LNCaP clone FGC (cell line): Measurements from ENCODE around the gene SIRPB2.

Experiments used
- DNase-seq: peaks from one replicate; pipeline ENCODE4 v3.0.0-alpha.2; 2011; ENCODE audit warnings: low read depth
- H3K4me3 ChIP-seq: 2 replicates; pipeline ENCODE4 v1.5.1; 2011; ENCODE audit warnings: mild to moderate bottlenecking, low read depth, low read length, control low read depth
- TF ChIP-seq, protein P1 (sequence below): IDR thresholded peaks from 2 replicates; pipeline ENCODE4 v1.5.1; 2012; ENCODE audit warnings: mild to moderate bottlenecking; ENCODE audit not compliant: control insufficient read depth, insufficient read depth; ENCODE audit errors: extremely low read depth

The SIRPB2 gene

GRCh38 chr20:1460275-1460674, 30.9 kb downstream of the SIRPB2 start:
- no peak for DNase-seq
- H3K4me3 ChIP-seq, result no peak overlapping the region
- TF ChIP-seq, protein P1, sequence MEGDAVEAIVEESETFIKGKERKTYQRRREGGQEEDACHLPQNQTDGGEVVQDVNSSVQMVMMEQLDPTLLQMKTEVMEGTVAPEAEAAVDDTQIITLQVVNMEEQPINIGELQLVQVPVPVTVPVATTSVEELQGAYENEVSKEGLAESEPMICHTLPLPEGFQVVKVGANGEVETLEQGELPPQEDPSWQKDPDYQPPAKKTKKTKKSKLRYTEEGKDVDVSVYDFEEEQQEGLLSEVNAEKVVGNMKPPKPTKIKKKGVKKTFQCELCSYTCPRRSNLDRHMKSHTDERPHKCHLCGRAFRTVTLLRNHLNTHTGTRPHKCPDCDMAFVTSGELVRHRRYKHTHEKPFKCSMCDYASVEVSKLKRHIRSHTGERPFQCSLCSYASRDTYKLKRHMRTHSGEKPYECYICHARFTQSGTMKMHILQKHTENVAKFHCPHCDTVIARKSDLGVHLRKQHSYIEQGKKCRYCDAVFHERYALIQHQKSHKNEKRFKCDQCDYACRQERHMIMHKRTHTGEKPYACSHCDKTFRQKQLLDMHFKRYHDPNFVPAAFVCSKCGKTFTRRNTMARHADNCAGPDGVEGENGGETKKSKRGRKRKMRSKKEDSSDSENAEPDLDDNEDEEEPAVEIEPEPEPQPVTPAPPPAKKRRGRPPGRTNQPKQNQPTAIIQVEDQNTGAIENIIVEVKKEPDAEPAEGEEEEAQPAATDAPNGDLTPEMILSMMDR, result no peak

GRCh38 chr20:1457992-1458391, 33.2 kb downstream of the SIRPB2 start:
- no peak overlapping the region for H3K4me3 ChIP-seq
- TF ChIP-seq, protein P1, result no peak
- DNase-seq, result no peak

GRCh38 chr20:1456300-1456699, 34.9 kb downstream of the SIRPB2 start:
- no peak for DNase-seq
- TF ChIP-seq, protein P1, result no peak
- no peak overlapping the region for H3K4me3 ChIP-seq

- DNase-seq, result no peak
- H3K4me3 ChIP-seq, result no peak overlapping the region
- TF ChIP-seq, protein P1, result no peak
Observed at GRCh38 chr20:1450926-1451491, 40.2 kb downstream of the SIRPB2 start.

DNA sequence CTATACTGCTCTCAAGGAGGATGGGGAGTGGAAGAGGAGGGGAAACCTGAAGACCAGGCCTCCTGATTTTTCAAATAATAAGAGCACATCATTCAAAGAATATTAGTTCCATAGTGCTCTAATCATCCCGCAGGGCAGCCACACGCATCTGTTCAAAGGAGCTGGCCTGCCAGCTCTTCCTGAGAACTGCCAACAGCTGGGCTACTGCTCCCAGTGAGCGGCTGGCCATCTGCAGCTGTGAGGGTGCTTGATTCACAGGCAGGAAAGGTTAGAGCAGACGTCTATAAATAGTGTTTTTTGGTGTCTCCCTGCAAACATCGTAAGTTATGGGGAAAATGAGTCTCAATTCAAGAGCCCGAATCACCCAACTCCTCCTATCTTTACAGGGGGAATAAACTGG, 41.9 kb downstream of the SIRPB2 start:
- no peak overlapping the region for H3K4me3 ChIP-seq
- DNase-seq, result no peak
- TF ChIP-seq, protein P1, result no peak

DNA sequence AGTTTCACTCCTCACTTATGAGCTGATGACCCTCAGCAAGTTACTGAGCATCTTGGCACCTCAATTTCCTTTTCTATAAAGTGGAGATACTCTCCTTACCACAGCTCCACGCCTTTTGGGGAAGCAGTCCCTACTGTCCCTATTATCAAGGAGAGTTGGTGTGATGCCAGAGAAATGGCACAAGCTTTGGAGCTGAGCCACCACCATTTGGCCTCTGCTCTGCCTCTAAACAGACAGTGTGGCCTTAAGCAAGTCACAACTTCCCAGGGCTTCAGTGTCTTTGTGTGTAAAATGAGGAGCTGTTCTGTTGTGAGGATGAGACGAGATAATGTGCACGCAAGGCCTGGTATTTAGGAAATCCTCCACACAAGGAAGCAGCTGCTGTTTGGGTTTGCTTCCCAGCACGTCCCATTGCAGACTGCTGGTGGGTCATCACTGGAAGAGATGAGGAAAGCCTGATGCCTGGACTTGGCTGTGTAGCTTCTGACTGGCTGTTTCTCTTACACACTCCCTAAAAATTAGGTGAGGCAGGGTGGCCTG, 43.1 kb downstream of the SIRPB2 start:
- TF ChIP-seq, protein P1, result no peak
- H3K4me3 ChIP-seq, result no peak overlapping the region
- no peak for DNase-seq

GRCh38 chr20:1446536-1446935, 44.7 kb downstream of the SIRPB2 start:
- TF ChIP-seq, protein P1, result no peak
- DNase-seq, result no peak
- no peak overlapping the region for H3K4me3 ChIP-seq
